Measurements from ENCODE around the gene MMP25.
A peak's percentile ranks its signal among the peaks of the same experiment; 100 is the strongest.

MMP25 gene, protein sequence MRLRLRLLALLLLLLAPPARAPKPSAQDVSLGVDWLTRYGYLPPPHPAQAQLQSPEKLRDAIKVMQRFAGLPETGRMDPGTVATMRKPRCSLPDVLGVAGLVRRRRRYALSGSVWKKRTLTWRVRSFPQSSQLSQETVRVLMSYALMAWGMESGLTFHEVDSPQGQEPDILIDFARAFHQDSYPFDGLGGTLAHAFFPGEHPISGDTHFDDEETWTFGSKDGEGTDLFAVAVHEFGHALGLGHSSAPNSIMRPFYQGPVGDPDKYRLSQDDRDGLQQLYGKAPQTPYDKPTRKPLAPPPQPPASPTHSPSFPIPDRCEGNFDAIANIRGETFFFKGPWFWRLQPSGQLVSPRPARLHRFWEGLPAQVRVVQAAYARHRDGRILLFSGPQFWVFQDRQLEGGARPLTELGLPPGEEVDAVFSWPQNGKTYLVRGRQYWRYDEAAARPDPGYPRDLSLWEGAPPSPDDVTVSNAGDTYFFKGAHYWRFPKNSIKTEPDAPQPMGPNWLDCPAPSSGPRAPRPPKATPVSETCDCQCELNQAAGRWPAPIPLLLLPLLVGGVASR

DNA sequence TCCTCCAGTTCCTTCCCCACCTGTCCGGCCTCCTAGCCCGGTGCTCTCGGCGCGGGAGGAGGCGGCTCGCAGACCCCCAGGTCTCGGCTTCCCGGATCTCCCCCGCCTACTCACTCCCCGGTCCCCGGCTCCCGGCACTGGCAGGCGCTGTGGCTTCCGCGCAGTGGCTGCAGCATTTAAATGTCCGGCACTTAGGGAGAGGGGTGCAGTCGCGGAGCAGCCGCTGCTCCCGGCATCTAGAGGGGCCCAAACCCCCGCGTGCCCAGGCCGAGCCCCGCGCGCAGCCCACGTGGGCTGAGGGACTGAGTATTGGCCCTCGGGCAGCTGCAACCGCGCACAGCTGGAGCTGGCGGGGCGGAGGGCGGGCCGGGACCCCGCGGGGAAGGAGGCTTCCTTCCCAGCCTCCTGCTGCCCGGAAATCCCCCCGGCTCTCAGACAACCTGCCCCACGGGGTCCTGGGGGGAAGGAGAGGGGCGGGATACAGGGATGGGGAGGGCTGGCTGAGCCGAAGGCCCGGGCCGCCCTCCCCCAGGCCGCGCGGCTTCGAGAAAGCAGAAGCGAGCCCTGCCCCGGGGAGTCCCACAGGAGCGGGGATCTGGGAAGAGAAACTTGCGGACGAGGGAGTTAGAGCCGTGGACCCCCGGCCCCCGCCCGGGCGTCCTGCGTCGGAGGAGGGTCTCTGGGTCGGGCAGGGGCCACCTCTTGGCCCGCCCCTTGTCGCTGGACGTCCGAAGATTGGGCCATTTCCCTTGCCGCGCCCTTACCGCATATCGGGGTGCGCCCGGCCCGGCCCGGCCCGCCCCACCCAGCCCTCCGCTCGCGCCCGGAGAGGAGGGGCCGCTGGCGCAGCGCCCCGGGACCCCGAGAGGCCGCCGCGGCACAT lies at the start of gene MMP25:
Gene MMP25 (plus strand): TSS at position 804 of the 883 bp plus-strand sequence. CDS start 357 bp downstream, outside the sequence.
- H3K4me1 ChIP-seq: peaks cover 0 to 23% (median 19%) of the 10 kb centered on the region in 4 donors
- H3K4me3 ChIP-seq: peak within 1 kb of the TSS; percentile 25 to 53
- H3K27ac ChIP-seq: no peak within 1 kb of the TSS
- DNase-seq: no peak
- intact Hi-C loops (cut with DNase I; ENCODE audit: low total_unique reads): no loop called here
- H3K9me3 ChIP-seq: no peaks in the 10 kb centered on the region
- H3K36me3 ChIP-seq: no peaks in the 10 kb centered on the region
- H3K27me3 ChIP-seq: peaks cover 15 to 87% of the 10 kb centered on the region in 2 donors
- TF ChIP-seq, protein P1, sequence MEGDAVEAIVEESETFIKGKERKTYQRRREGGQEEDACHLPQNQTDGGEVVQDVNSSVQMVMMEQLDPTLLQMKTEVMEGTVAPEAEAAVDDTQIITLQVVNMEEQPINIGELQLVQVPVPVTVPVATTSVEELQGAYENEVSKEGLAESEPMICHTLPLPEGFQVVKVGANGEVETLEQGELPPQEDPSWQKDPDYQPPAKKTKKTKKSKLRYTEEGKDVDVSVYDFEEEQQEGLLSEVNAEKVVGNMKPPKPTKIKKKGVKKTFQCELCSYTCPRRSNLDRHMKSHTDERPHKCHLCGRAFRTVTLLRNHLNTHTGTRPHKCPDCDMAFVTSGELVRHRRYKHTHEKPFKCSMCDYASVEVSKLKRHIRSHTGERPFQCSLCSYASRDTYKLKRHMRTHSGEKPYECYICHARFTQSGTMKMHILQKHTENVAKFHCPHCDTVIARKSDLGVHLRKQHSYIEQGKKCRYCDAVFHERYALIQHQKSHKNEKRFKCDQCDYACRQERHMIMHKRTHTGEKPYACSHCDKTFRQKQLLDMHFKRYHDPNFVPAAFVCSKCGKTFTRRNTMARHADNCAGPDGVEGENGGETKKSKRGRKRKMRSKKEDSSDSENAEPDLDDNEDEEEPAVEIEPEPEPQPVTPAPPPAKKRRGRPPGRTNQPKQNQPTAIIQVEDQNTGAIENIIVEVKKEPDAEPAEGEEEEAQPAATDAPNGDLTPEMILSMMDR (IDR thresholded peaks at IDR 0.05): no peak

DNA sequence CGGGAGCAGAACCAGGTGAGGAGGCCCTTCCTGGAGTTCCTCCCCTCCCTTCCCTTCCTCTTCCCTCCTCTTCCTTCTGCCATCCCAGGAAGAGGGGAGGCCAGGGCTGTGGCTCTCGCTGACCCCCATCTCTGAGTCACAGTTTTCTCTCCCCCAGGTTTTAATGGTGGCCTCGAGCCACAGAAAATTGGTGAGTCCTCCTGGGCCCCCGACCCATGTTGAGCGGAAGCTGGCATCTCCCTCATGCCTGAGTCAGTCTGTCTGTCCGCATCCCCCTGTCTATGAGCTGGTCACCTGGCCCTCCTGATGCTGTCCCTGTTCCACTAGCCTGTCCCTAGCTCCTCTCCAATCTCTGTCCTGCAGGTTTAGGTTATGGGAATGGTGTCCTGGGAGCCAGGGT lies 46.4 kb upstream of the MMP25 start:
- no peak overlapping the region for H3K27ac ChIP-seq
- DNase-seq: no peak
- TF ChIP-seq, protein P1 (IDR thresholded peaks at IDR 0.05): no peak
- H3K4me3 ChIP-seq: no peak overlapping the region
- no peaks in the 10 kb centered on the region for H3K36me3 ChIP-seq
- intact Hi-C loops (cut with DNase I; ENCODE audit: low total_unique reads): no loop called here
- H3K9me3 ChIP-seq: no peaks in the 10 kb centered on the region
- peaks cover 0 to 59% of the 10 kb centered on the region in 2 donors for H3K27me3 ChIP-seq
- peaks cover 0 to 4% (median 3%) of the 10 kb centered on the region in 4 donors for H3K4me1 ChIP-seq

DNA sequence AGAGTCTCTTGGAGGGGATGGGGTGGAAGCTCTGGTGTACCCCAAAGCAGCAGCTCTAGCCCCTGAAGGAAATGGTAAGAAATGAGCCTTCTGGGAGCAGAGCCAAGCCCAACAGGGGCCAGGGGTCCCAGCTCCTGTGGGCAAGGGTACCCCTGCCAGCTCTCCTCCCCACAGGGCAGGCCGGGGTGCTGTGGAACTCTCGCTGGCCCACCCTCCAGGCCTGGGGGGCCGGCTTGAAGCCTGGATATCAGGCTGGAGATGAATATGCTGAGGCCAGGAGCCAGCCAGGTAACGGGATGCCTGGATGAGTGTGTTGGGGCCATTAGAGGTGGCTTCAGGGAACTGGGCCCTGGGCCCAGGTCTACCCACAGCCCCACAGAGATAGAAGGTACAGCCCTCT lies 45.8 kb upstream of the MMP25 start:
- Histone ChIP-seq H3K27ac (no peak overlapping the region), H3K9me3 (no peaks in the 10 kb centered on the region), H3K4me1 (peaks cover 0 to 5% (median 4%) of the 10 kb centered on the region in 4 donors), H3K4me3 (no peak overlapping the region), H3K27me3 (peaks cover 0 to 60% of the 10 kb centered on the region in 2 donors), H3K36me3 (no peaks in the 10 kb centered on the region)
- TF ChIP-seq, protein P1 (IDR thresholded peaks at IDR 0.05): no peak
- no peak for DNase-seq
- intact Hi-C loops (cut with DNase I; ENCODE audit: low total_unique reads): no loop called here

DNA sequence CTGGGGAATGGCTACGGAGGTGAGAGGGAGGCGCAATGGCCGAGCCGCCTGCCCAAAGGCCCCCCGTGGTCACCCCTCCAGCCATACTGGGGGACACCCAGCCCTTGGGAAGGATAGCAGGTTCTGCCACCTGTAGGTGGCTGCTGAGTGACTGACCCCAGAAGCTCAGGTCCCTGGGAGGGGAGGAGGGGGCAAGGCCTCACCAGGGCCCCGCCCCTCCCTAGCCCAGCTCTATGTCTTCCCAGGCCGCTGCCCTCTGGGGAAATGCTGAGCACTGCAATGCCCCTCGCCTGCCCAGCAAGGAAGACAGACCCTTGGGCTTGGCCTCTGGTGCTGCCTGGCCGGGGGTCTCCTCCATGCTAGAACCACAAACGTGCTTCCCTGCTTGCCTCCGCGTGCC lies 45.0 kb upstream of the MMP25 start:
- peaks cover 0 to 5% (median 4%) of the 10 kb centered on the region in 4 donors for H3K4me1 ChIP-seq
- TF ChIP-seq, protein P1 (IDR thresholded peaks at IDR 0.05): no peak
- H3K9me3 ChIP-seq: no peaks in the 10 kb centered on the region
- no peak overlapping the region for H3K27ac ChIP-seq
- H3K27me3 ChIP-seq: peaks cover 0 to 61% of the 10 kb centered on the region in 2 donors
- no peaks in the 10 kb centered on the region for H3K36me3 ChIP-seq
- no peak for DNase-seq
- H3K4me3 ChIP-seq: no peak overlapping the region
- intact Hi-C loops (cut with DNase I; ENCODE audit: low total_unique reads): no loop called here

DNA sequence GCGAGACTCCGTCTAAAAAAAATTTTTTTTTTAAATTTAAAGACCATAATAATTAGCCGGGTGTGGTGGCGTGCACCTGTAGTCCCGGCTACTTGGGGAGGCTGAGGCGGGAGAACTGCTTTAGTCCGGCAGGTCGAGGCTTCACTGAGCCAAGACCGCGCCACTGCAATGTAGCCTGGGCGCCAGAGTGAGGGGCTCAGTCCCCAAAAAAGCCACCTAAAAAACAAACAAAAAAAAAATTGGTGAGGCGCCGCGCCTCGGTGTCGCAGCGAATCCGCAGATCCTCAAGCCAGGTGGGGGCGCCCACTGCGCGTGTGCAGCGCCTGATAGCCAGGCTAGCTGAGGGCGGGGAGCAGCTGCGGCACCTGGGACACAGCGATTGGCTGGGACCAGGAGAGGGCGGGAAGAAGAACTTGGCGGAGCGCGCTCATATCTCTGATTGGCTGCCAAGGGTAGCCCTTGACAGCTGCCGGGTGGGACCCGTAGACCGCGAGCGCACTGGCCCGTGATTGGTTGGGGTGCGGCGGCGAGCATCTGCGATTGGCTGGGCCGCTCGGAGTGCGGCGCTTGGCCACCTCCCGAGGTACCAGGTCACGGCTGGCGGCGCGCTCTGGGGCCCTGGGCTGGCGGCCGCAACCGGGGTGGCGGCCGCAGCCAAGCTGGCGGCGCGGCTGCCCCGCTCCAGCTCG lies 42.6 kb upstream of the MMP25 start:
- H3K27ac ChIP-seq: no peak overlapping the region
- intact Hi-C loops (cut with DNase I; ENCODE audit: low total_unique reads): loop anchor here (2.0 kb wide), 1 partner anchor 25 kb away; no protein-coding TSS in a partner anchor
- H3K4me1 ChIP-seq: peaks cover 0 to 5% (median 4%) of the 10 kb centered on the region in 4 donors

More for the DNA sequence above, 42.6 kb upstream of the MMP25 start:
- peaks cover 0 to 64% of the 10 kb centered on the region in 2 donors for H3K27me3 ChIP-seq
- no peaks in the 10 kb centered on the region for H3K9me3 ChIP-seq
- TF ChIP-seq, protein P1 (IDR thresholded peaks at IDR 0.05): peak; percentile 40 to 51
- H3K36me3 ChIP-seq: no peaks in the 10 kb centered on the region
- H3K4me3 ChIP-seq: peak overlapping the region; percentile 19 to 35
- DNase-seq: peak; percentile 91 to 97
